GM18502 (cell line): ENCODE results near the gene EFCAB9.
A peak's percentile ranks its signal among the peaks of the same experiment; 100 is the strongest.
"Not testable (repeated sequence)": the region's sequence is repeated elsewhere in the genome, so short reads cannot be mapped to it uniquely, and the experiment has no call there.

Experiments used
- ATAC-seq: cut with Tn5 transposase; IDR thresholded peaks from one replicate; pipeline ENCODE4 v1.9.1; 2021; ENCODE audit warnings: mild to moderate bottlenecking; ENCODE audit not compliant: unreplicated experiment, poor library complexity

EFCAB9 gene

DNA sequence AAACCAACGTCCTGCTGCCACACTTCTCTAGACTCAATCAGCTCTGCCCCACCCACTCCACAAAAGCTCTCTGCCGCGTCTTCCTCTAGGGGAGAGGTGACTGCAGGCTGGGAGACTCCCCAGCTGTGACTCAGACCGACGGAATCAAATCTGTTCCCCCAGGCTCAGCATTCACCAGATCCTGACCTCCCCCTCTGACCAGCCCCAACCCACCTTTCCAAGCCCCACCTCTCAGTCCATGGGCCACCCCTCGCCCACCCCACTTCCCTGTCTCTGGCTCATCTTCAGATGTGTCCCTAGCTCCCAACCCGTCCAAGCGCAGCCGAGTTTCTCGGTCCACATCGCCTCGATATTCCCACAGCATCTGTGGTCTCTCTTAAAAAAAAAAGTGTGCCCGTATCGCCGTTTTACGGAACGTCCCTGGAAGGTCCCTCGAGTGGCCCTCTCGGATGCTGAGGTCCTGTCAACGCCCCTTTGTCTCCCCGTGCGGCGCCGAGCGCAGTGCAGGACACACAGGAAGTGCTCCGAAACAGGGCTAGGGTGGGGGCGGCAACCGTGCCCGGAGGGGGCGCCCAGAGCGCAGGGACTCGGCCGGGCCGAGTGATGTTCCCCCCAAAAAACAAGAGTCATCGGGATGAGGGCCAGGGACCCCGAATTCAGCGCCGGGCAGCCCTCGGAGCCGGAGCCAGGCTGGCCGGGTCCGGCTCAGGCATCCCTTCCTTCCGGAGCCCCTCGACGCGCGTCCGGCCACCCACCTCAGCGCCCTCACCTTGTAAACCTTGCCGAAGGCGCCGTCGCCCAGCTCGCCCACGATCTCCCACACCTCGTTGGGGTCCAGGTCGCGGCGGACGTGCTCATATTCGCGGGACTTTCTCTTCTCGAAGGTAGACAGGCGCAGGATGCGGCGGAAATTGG lies 6.6 kb upstream of the EFCAB9 start:
- peak; percentile 34 for ATAC-seq

DNA sequence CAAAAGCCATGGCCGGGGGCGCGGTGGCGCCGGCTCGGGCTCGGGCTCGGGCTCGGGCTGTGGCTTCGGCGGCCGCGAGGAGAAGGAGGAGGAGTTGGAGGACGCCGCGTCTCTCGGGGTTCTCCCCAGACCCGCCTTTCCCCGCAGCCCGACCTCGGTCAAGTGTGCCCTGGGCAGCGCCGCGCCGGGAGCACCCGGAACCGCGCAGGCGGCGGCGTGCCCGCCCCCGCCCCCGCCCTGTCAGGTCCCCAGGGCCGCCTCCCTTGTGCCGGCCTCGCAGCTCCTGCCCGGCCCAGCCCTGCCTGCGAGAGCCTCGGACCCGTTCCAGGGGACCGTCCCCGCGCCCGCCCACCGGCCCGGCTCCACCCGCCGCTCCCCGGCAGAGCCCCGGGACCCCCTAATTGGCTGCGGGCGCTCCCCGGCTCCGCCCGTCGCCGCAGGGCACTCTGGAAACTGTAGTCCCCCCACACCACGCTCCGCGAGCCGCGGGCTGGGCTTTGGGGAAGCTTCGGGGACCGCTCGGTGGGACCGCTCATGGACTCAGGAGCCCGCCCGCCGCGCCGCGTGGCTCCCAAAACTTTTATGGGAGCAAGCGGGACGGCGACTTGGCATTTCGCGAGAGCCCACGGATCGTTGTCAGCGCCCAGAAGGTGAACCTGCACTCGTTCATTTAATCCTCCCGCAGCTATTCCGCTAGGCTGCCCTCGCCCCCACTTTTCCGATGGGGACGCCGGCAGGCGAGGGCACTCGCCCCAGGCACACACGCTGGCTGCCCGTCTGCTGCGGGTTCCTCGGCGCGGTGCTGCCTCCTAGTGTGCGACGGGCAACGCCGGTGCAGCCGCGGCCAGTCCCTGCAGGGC lies 5.7 kb upstream of the EFCAB9 start, which contains the start of gene STK10:
Gene STK10 (minus strand): TSS at position 192 of the 860 bp plus-strand sequence. CDS start 182 bp downstream, at position 10.
- peak; percentile 72 for ATAC-seq

DNA sequence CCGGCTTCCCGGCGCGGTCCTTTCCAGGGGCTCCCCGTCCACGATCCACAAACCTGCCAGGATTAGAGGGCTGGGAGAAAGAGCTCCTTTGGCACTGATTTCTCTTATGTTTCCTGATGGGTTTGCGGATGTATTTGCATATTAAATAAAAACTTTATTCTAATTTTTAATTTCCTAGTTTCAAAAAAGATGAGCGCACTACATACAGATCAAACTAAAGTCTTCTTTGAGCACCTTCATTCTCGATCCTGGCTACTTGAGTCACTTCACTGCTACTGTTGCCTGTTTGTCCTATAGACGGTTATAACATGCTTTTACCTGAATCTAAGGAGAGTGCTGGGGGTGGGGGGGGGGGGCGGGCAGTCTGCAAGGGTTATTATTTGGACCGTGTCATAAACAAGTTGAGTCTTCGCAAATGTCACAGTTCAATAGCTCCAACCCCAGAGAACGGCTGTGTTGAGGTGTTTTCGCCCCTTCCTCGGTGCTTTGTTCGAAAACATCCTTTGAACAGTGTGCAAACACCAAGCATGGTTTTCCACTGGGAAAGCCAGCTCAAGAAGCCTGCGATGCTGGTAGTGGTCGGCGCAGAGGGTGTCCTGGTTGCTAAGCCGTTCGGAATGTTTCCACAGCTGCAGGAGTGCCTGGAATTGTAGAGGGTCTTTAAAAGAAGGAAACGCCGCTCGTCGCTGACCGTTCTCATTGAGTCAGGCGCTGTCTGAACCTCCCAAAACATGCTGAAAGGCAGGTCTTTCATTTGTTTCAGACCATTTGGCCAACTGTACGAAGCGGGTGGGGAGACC lies 4.9 kb upstream of the EFCAB9 start:
- ATAC-seq, result no peak

DNA sequence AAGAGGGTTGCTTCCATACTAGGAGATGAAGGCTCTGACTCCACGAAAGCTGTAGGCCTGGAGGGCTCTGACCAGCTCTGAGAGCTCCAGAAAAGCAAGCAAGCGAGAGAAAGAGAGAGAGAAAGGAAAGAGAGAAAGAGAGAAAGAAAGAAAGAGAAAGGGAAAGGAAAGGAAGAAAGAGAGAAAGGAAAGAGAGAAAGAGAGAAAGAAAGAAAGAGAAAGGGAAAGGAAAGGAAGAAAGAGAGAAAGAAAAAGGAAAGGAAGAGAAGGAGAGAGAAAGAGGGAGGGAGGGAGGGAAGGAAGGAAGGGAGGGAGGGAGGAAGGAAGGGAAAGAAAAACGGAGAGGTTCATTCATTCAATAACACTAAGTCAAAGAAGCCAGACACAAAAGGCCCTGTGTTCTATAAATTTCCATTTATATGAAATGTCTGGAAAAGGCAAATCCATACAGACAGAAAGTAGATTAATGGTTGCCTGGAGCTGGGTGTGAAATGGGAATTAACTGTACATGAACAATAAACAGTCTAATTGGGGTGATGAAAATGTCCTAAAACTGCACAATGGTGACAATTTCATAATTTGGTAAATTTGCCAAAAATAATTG lies 4.2 kb upstream of the EFCAB9 start:
- ATAC-seq, result no peak

DNA sequence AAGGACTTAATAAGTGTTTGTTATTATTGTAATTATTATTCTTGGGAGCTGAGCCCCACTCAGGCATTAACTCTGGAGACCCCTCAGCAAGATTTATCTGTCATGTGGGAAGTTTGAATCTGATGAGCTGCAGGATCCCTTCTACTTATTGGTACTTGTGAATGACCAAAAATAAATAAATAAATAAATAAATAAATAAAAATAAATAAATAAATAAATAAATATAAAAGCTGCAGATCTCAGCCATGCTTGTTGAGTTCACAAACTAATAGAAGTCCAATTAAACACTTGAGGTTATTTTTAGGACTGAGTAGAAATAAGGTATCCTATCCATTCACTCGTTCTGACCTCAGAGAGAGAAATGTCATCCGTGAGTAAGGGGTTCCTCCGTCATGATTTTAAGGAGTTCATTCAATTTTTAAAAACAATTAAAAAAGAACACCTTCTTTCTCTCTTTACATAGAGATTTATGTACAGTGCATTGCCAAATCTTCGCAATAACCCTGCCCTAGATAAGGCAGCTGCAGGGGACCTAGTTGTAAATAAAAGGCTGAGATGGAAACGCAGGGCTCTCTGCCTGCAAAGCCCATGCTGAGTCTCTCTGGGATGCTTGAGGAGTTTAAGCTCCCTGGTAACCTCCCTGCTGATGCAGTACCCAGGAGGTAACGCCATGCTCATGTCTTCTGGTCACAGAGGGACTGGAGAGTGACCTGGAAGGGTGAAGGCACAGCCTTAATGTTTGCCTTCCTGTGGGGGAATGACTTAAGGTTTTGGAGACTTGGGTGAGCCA lies 1.2 kb downstream of the EFCAB9 start:
- no peak for ATAC-seq

DNA sequence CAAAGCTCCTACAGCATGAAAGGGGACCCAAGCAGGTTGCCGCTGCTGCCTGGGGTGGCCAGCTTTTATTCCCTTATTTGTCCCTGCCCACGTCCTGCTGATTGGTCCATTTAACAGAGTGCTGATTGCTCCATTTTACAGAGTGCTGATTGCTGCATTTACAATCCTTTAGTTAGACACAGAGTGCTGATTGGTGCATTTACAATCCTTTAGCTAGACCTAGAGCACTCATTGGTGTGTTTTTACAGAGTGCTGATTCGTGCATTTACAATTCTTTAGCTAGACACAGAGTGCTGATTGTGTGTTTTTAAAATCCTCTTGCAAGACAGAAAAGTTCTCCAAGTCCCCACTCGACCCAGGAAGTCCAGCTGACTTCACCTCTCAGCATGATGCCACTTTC lies 3.8 kb downstream of the EFCAB9 start:
- ATAC-seq, result not testable (repeated sequence)

DNA sequence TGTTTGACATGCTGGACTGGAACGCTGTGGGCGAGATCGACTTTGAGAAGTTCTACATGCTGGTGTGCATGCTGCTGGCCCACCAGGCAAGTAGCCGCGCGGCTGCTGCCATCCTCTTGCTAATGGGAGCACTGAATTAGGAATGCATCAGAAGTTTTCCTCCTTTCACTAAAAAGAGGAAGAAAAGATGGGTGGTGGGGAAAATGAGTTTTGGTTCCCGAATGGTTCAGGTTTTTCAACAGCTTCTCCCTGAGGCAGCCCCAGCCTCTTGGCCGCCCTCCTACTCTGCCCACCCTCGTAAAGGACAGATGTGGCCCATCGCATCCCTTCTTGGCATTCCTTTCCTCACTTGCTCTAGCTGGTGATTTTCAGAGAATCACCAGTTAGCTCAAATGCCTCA lies 5.5 kb downstream of the EFCAB9 start:
- ATAC-seq, result no peak

DNA sequence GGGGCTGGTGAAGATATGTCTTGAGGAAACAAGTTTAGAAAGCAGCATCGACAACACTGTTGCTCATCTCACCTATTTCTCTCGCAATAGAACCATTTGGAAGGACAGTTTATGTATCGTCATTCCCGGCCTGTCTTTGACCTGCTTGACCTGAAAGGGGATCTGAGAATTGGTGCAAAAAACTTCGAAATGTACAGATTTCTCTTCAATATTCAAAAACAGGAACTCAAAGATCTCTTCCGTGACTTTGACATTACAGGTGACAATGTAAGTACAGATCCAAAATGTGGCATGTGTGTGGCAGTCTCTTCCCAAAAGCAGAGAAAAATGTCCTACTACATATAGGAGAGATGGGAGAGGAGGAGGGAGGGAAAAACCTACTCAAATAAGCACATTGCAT lies 6.5 kb downstream of the EFCAB9 start:
- ATAC-seq, result no peak

DNA sequence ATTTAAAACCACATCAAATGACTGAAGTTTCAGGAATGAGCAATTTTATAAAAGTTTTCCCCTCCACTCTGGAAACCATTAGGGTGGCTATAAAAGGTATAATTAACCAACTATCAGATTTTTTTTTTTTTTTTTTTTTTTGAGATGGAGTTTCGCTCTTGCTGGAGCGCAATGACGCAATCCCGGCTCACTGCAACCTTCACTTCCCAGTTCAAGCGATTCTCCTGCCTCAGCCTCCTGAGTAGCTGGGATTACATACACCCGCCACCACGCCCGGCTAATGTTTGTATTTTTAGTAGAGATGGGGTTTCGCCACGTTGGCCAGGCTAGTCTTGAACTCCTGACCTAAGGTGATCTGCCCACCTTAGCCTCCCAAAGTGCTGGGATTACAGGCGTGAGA lies 12.0 kb downstream of the EFCAB9 start:
- not testable (repeated sequence) for ATAC-seq

DNA sequence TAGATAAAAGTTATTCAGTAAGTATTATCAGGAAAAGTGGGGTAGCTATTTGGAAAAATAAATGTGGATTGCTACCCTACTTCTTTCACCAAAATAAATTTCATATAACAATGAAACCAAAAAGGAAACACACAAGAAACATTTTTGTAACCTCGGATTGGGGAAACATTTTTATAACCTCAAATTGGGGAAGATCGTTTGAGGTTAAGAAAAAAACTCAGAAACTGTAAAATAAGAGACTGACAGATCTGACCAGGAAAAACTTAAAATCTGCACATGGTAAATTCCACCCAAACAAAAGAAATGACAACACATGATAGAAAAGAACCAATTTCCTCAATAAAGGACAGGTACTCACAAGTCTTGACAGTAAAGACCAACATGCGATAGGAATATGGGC lies 13.5 kb downstream of the EFCAB9 start:
- no peak for ATAC-seq

DNA sequence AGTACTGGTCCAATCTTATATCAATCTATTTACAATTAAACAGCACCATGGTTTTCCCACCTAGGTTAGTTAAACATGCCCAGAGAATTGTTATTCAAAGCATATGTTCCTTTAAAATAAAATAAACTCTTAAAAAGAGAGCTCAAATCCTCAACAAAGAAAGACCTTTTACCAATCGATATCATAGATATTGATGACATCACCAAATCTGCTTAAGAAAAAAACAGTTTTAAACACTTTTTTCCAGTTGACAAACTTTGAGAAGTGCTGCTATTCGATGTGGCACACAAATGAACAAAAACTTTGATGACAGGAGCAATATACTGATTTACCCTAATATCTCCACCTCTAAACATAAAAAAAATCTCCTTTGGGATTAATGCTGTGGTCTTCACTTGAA lies 15.7 kb downstream of the EFCAB9 start:
- ATAC-seq, result no peak

DNA sequence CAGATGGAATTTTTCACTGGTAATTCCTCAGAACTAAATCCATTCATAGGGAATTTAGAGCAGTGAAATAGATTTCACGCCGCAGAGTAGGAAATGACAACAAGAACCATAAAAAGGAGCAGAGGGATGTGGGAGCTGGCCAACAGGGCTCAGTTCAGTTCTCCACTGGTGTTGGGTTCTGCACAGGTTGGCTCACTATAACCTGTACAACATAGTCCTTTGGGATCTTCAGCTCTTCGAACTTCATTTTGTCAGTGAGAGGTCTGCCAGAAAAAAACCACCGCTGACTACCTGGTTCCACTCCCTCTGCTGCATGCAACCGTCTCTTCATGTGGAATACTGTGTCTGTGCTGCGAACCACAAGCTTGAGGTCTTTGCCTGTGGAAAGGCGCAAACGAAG lies 17.7 kb downstream of the EFCAB9 start:
- ATAC-seq, result no peak

DNA sequence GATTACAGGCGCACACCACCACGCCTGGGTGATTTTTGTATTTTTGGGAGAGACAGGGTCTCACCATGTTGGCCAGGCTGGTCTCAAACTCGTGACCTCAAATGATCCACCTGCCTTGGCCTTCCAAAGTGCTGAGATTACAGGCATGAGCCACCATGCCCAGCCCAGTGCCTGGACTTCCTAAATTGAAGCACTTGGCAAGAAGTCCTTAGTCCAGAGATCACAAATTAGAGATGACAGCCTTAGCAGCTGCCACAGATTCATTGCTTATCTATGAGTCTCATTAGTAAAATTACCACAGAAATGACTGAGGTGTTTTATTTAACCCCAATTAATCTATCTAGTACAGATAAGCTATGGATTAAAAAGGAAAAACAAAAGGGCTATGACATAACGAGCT lies 19.2 kb downstream of the EFCAB9 start:
- no peak for ATAC-seq

DNA sequence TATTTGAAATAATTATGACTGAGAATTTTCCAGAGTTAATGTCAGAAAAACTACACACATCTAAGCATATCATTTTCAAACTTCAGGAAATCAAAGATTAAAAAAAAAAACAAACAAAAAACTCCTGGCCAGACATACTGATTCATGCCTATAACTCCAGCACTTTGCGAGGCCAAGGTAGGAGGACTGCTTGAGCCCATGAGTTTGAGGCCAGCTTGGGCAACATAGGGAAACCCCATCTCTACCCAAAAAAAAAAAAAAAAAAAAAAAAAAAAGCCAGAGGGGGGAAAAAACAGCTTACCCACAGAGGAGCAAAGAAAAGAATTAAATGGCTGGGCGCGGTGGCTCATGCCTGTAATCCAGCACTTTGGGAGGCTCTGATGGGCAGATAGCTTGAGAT lies 22.4 kb downstream of the EFCAB9 start:
- ATAC-seq, result no peak

DNA sequence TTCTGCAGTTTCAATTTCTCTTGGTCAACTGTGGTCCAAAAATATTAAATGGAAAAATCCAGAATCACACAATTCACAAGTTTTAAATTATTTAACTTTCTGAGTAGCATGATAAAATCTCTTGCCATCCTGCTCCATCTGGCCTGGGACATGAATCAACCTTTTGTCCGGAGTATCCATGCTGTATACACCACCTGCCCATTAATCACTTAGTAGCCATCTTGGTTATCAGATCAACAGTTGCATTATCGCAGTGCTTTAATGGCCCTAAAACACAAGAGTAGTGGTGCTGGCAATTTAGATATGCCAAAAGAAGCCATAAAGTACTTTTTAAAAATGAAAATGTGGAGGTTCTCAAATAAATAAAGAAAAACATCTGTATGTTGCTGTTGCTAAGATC lies 25.3 kb downstream of the EFCAB9 start:
- no peak for ATAC-seq

DNA sequence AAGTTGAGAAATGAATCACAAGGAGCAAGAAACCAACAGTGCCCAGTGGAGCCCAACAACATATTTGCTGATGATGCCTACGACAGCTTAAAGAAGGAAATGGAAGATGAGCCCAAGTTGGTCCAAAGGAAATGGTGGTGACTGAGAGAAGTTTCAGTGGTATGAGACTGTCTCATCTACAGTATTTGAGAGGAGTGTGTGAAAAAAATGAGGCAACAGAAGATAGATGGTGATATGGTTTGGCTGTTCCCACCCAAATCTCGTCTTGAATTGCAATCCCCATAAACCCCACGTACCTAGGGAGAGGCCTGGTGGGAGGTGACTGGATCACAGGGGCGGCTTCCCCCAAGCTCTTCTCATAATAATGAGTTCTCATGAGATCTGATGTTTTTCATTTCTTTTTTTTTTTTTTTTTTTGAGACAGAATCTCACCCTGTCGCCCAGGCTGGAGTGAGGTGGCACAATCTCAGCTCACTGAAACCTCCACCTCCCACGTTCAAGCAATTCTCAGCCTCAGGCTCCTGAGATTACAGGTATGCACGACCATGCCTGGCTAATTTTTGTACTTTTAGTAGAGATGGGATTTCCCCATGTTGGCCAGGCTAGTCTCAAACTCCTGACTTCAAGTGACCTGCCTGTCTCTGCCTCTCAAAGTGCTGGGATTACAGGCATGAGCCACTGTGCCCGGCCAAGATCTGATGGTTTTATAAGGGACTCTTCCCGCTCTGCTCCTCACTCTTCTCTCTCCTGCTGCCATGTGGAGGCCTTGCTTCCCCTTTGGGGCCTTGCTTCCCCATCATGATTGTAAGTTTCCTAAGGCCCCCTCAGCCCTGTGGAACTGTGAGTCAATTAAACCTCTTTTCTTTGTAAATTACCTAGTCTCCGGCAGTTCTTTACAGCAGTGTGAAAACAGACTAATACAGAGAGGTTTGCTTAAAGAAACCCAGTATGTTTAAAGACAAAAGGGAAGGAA lies 30.2 kb downstream of the EFCAB9 start:
- ATAC-seq, result peak; percentile 84

DNA sequence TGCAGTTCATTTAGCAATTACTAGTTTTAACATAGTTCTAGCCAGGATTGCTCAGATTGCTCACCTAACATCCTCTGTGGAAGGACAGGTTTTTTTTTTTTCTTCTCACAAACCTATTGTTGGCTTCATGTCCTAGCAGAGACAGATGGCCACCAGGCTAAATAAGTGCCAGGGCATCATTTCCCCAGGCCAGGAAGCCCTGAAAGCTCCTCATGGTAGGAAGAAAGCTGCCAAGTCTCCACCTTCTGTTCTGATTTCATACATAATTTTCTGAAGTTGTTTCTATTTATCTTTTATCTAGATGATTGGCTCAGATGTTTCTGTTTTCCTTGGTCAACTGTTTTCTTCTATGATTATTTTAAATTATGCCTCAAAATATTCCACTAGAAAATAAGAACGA lies 31.0 kb downstream of the EFCAB9 start:
- no peak for ATAC-seq

DNA sequence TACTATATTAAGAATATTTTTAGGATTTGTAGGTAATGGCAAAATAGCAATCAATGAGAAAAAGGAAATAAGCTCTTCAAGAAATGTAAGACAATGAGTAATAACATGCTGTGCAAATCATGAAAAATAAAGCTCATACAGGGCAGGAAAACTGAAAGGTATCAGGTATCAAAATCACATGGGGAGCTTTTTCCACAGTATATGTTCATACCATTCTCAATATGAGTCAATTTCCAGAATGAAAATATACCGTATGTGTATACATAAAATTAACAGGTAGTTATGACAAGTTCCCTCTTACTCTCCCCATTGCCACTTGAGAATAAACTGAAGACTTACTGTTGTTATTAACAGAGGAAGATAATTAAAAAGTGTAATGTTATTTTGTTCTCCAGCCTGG lies 35.9 kb downstream of the EFCAB9 start:
- no peak for ATAC-seq
